Muscle of leg (tissue), 11 donors: ENCODE measurements around the gene HECW1. TPM values are rescaled to one million over a fixed set of nuclear protein-coding genes. Genes with fewer than 3 reads are reported as not detected.

ENCODE experiments used
- DNase-seq: peaks from one replicate; pipeline ENCODE4 v3.0.0; 2013
- H3K27ac ChIP-seq: one replicate; pipeline ENCODE4 v1.5.1; 2013; ENCODE audit warnings: mild to moderate bottlenecking, low read length, control low read depth
- H3K27me3 ChIP-seq: one replicate; pipeline ENCODE4 v1.6.1; 2013; ENCODE audit warnings: low read length; ENCODE audit not compliant: control insufficient read depth, insufficient read depth
- H3K36me3 ChIP-seq: one replicate; pipeline ENCODE4 v1.6.1; 2013; ENCODE audit warnings: low read length; ENCODE audit not compliant: control insufficient read depth, insufficient read depth
- H3K4me1 ChIP-seq: one replicate; pipeline ENCODE4 v1.6.1; 2013; ENCODE audit warnings: low read length; ENCODE audit not compliant: control insufficient read depth, insufficient read depth
- H3K4me3 ChIP-seq: one replicate; pipeline ENCODE4 v1.5.1; 2013; ENCODE audit warnings: low read length, control low read depth
- H3K9me3 ChIP-seq: replicated peaks from 2 replicates; pipeline ENCODE4 v1.6.1; 2013; ENCODE audit warnings: low read depth, low read length; ENCODE audit not compliant: control insufficient read depth
- WGBS: methylation state at CpG from one replicate; pipeline ENCODE4 v1.1.5; 2013; ENCODE audit warnings: missing lambda C conversion rate; ENCODE audit not compliant: insufficient coverage; 5-methylcytosine and 5-hydroxymethylcytosine counted together
- polyA plus RNA-seq, 8 donors: library from polyadenylated mRNA; unstranded; fragments of 120-200 nt; gene quantifications; one replicate each; pipeline versions ENCODE4 v1.2.1 to v1.2.3, GENCODE V29; 2013; ENCODE audit warnings: inconsistent platforms in 1 of 8, low replicate concordance in 1 of 8; ENCODE audit not compliant: insufficient read length in 8 of 8, insufficient read depth in 1 of 8
- total RNA-seq: library from RNA; stranded (reverse); fragments of 120-200 nt; gene quantifications from one replicate; pipeline ENCODE4 v1.2.4, GENCODE V29; 2013

HECW1 gene
- total and polyA plus RNA-seq, 9 donors = 0.13 to 1.7 (median 0.51) TPM; not detected in 1

DNA sequence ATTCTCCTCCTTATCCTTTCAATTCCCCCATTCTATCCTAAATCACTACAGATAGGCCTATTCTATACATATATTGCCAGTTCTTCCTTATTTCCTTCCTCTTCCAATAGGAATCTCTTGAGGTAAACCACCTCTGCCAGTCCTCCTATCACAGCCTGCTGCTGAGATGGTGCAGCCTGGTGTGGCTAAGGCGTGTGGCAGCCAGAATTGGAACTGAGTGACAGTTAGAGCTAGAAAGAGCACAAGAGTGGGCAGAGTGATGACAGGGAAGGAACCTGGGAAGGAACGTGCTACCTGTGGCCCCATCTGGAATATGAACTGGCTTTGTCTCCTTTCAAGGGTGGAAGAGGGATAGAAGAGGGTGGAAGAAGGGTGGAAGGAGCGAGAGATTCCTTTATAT lies 187.7 kb downstream of the HECW1 start:
- H3K36me3 ChIP-seq = no peaks in the 10 kb centered on the region
- H3K27me3 ChIP-seq = peaks cover 2% of the 10 kb centered on the region
- DNase-seq = no peak

DNA sequence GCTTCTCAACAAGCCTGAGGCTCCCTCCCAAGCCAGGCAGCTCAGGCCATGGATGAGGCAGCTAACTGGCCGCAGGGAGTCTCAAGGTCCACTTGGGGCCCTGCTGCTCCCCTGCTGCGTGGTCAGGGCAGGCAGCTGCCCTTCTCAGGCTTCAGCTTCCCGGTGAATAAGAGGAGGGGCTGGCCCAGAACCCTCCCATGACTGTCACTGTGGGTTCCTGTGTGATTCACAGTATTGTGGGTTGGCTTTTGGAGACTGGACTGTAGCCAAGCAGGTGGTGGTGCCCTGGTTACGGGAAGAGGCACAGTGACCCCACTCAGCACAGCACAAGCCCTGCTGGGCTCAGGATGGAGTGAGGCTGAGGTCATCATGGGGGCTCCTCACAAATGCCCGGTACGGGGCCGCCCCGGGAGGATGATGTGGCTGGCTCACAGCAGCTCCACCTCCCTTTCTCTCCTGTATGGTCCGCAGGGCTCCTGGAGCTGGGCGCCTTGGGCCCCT lies 189.8 kb downstream of the HECW1 start:
- no peaks in the 10 kb centered on the region for H3K9me3 ChIP-seq
- H3K4me3 ChIP-seq = no peak overlapping the region
- 51% methylated on average over 5 of the region's 10 CpGs for WGBS
- no peak overlapping the region for H3K27ac ChIP-seq
- peaks cover 7% of the 10 kb centered on the region for H3K4me1 ChIP-seq
- H3K27me3 ChIP-seq = peaks cover 2% of the 10 kb centered on the region
- H3K36me3 ChIP-seq = no peaks in the 10 kb centered on the region
- peak; percentile 30 for DNase-seq

More for the DNA sequence above, 187.7 kb downstream of the HECW1 start:
- Histone ChIP-seq H3K9me3 (no peaks in the 10 kb centered on the region), H3K4me1 (peaks cover 13% of the 10 kb centered on the region), H3K27ac (no peak overlapping the region), H3K4me3 (no peak overlapping the region)
- WGBS = 80% methylated on average over 1 of the region's 3 CpGs

GRCh38 chr7:43302773-43303460 lies 190.5 kb downstream of the HECW1 start:
- no peak for DNase-seq
- H3K36me3 ChIP-seq = no peaks in the 10 kb centered on the region
- no peaks in the 10 kb centered on the region for H3K9me3 ChIP-seq
- peaks cover 2% of the 10 kb centered on the region for H3K27me3 ChIP-seq
- peaks cover 7% of the 10 kb centered on the region for H3K4me1 ChIP-seq
- WGBS = no CpG with 5 or more reads among the region's 11 CpGs
- no peak overlapping the region for H3K27ac ChIP-seq
- H3K4me3 ChIP-seq = no peak overlapping the region

- Histone ChIP-seq H3K27me3 (peaks cover 2% of the 10 kb centered on the region), H3K4me1 (peaks cover 7% of the 10 kb centered on the region), H3K27ac (no peak overlapping the region), H3K9me3 (no peaks in the 10 kb centered on the region), H3K36me3 (no peaks in the 10 kb centered on the region), H3K4me3 (no peak overlapping the region)
- WGBS = no CpG with 5 or more reads among the region's 4 CpGs
- DNase-seq = no peak
Measured at GRCh38 chr7:43303740-43304241, 191.3 kb downstream of the HECW1 start.

GRCh38 chr7:43306404-43306803 lies 194.0 kb downstream of the HECW1 start:
- WGBS = no CpG with 5 or more reads among the region's 5 CpGs
- H3K36me3 ChIP-seq = no peaks in the 10 kb centered on the region
- peaks cover 2% of the 10 kb centered on the region for H3K27me3 ChIP-seq

DNA sequence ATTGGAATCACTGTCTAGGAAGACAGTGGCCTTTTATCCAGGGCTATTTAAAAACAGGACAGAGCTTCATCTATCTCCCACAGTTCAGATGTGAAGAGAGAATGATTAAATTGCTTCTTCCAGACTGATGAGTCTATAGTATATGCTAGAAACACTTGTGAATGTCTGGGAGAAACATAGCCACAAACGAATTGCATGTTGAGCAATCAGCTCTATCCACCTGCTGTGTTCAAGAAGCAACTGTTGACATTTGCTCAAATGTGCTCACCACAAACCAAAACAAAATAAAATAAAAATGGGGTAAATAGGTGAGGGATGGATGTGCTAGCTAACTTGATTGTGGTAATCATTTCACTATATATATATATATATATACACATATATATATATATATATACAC lies 195.1 kb downstream of the HECW1 start:
- no peak overlapping the region for H3K27ac ChIP-seq
- peaks cover 2% of the 10 kb centered on the region for H3K27me3 ChIP-seq
- peaks cover under 1% of the 10 kb centered on the region for H3K4me1 ChIP-seq
- H3K4me3 ChIP-seq = no peak overlapping the region
- H3K9me3 ChIP-seq = no peaks in the 10 kb centered on the region
- H3K36me3 ChIP-seq = no peaks in the 10 kb centered on the region
- WGBS = no CpG with 5 or more reads among the region's 1 CpG
- DNase-seq = peak; percentile 8

More at GRCh38 chr7:43306404-43306803, 194.0 kb downstream of the HECW1 start:
- Histone ChIP-seq H3K4me1 (peaks cover 7% of the 10 kb centered on the region), H3K9me3 (no peaks in the 10 kb centered on the region), H3K4me3 (no peak overlapping the region), H3K27ac (no peak overlapping the region)
- no peak for DNase-seq

DNA sequence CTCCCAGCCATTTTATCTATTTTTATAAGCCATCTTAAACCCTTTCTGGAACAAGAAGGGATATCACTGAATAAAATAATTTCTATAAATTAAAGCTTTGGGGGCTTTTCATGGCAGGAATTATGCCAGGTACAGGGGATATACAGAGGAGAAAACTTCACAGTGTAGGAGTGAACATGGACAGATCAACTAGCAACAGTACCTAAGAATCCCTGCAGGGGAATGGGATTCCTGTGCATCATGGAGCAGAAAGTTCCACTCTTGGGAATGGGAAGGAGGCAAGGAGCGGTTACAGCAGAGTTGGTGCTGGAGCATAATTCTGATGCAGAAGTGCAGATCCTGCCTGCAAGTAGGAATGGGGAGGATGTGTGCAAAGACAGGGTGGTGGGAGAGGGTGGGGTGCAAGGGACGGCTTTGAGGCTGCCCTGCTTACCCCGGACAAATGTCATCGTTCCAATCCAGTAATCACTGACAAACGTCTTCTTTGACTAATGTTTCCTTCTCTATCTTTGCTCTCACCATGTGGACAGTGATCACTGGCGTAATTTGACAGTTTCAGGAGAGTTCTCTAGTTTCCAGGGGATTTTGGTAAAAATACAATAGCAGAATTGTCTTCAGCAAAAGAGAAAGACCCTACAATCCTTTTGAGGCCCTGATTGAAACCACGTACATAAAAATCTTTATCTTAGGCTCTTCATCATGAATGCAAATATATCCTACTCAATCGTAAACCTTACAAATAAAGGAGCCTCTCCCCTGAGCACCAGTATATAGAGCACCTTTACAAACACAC lies 196.7 kb downstream of the HECW1 start:
- Histone ChIP-seq H3K27ac (no peak overlapping the region), H3K4me3 (no peak overlapping the region), H3K9me3 (no peaks in the 10 kb centered on the region), H3K36me3 (no peaks in the 10 kb centered on the region), H3K27me3 (peaks cover under 1% of the 10 kb centered on the region), H3K4me1 (no peaks in the 10 kb centered on the region)
- DNase-seq = no peak
- 50% methylated on average over 1 of the region's 8 CpGs for WGBS

- Histone ChIP-seq H3K36me3 (no peaks in the 10 kb centered on the region), H3K4me3 (no peak overlapping the region), H3K4me1 (no peaks in the 10 kb centered on the region), H3K27ac (no peak overlapping the region), H3K9me3 (no peaks in the 10 kb centered on the region), H3K27me3 (no peaks in the 10 kb centered on the region)
- no CpG with 5 or more reads among the region's 2 CpGs for WGBS
- peak; percentile 22 for DNase-seq
Measured at GRCh38 chr7:43309706-43310022, 197.2 kb downstream of the HECW1 start.

GRCh38 chr7:43311052-43311451 lies 198.6 kb downstream of the HECW1 start:
- Histone ChIP-seq H3K27me3 (no peaks in the 10 kb centered on the region), H3K4me1 (no peaks in the 10 kb centered on the region), H3K9me3 (no peaks in the 10 kb centered on the region), H3K4me3 (no peak overlapping the region), H3K36me3 (no peaks in the 10 kb centered on the region), H3K27ac (no peak overlapping the region)
- DNase-seq = no peak
- 90% methylated on average over 3 of the region's 5 CpGs for whole genome bisulfite sequencing

GRCh38 chr7:43311694-43312093 lies 199.2 kb downstream of the HECW1 start:
- no peak for DNase-seq
- Histone ChIP-seq H3K4me1 (no peaks in the 10 kb centered on the region), H3K9me3 (no peaks in the 10 kb centered on the region), H3K27ac (no peak overlapping the region), H3K36me3 (no peaks in the 10 kb centered on the region), H3K4me3 (no peak overlapping the region), H3K27me3 (no peaks in the 10 kb centered on the region)
- WGBS = 95% methylated on average over 20 of the region's 22 CpGs
